Progenitor cell of endocrine pancreas (in vitro differentiated cells): ENCODE measurements around the gene ZNF865. TPM values are rescaled to one million over a fixed set of nuclear protein-coding genes. Genes with fewer than 3 reads are reported as not detected.

Experiments used
- DNase-seq: peaks from one replicate; pipeline ENCODE4 v3.0.0; 2021; ENCODE audit warnings: low spot score; ENCODE audit not compliant: unreplicated experiment
- H3K27ac Mint-ChIP-seq: 2 replicates; pipeline ENCODE4 v1.8.0; 2021; ENCODE audit warnings: mild to moderate bottlenecking, moderate library complexity, mixed read lengths
- H3K27me3 Mint-ChIP-seq: 2 replicates; pipeline ENCODE4 v1.8.0; 2021; ENCODE audit warnings: mixed read lengths
- H3K36me3 Mint-ChIP-seq: 2 replicates; pipeline ENCODE4 v1.8.0; 2022; ENCODE audit warnings: mixed read lengths; ENCODE audit not compliant: insufficient read depth
- H3K4me1 Mint-ChIP-seq: 2 replicates; pipeline ENCODE4 v1.8.0; 2021; ENCODE audit warnings: low read depth, mixed read lengths
- H3K4me3 Mint-ChIP-seq: 2 replicates; pipeline ENCODE4 v1.8.0; 2021; ENCODE audit warnings: low read depth, mild to moderate bottlenecking, moderate library complexity, mixed read lengths
- H3K9me3 Mint-ChIP-seq: 2 replicates; pipeline ENCODE4 v1.8.0; 2021; ENCODE audit warnings: low read depth, mixed read lengths
- CTCF ChIP-seq: fragments of 200-600 bp; sonication (generic); IDR thresholded peaks from one replicate; pipeline ENCODE4 v1.5.0; 2021; ENCODE audit warnings: antibody characterized with exemption, mild to moderate bottlenecking; ENCODE audit not compliant: unreplicated experiment
- total RNA-seq: library from RNA; stranded (reverse); gene quantifications from 2 replicates; pipeline ENCODE4 v1.2.1, GENCODE V29; 2021

Gene ZNF865
- total RNA-seq, 1 donor from 2014 or later: 19.9 TPM

GRCh38 chr19:55642153-55643002, 36.9 kb downstream of the ZNF865 start:
- Mint-ChIP-seq H3K9me3 (no peaks in the 10 kb centered on the region), H3K4me1 (peaks cover 29% of the 10 kb centered on the region), H3K27me3 (no peaks in the 10 kb centered on the region), H3K27ac (peak overlapping the region; percentile 93), H3K36me3 (peaks cover 6% of the 10 kb centered on the region), H3K4me3 (peak overlapping the region; percentile 88)
- TF ChIP-seq CTCF: no peak
- no peak for DNase-seq

DNA sequence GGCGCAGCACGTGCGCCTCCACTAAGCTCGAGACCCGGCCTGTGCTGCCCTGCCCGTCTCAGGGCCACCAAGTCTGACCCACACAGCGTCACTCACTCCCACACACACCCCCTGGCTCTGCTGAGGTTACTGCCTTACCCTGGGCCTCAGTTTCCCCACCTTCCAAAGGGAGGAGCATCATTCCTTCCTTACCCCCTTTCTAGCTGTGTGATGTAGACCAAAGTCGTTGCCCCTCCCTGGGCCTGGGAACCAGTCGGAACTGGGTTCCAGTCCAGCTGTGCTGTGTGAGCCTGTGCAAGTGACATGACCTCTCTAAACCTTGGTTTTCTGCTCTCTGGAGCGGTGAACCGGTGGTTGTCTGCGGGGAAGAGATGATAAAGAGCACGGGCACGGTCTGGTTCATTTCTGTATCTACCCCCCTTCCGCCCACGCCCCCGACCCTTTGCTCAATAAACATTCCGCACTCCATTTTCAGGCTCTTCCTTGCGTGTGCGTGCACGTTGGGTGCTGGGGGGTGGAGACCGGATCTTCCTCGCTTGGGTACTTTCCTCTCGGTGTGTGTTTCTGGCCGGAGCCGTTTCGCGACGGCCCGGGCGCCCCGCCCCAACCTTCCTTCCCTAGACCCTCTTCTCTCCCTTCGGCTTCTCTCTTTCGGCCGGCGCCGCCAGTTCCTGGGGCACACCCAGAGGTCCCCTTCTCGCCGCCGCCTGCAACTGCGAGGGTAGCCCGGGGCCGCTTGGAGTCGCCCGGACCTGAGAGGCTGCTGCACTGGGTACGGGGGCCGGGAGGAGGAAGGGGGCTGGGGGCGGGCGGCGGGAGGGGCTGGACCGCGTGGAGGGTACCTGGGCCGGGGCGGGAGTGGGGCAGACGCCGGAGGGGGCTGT, 37.8 kb downstream of the ZNF865 start, which contains the start of gene ZNF581:
Gene ZNF581, plus strand, starts transcription at position 647 of the 884 bp plus-strand sequence. CDS start 923 bp downstream, outside the sequence.
- H3K27me3 Mint-ChIP-seq: no peaks in the 10 kb centered on the region
- peaks cover 5% of the 10 kb centered on the region for H3K36me3 Mint-ChIP-seq
- DNase-seq: peak; percentile 39
- peak within 1 kb of the TSS; percentile 96 for H3K27ac Mint-ChIP-seq
- H3K4me3 Mint-ChIP-seq: peak within 1 kb of the TSS; percentile 85
- H3K4me1 Mint-ChIP-seq: peaks cover 30% of the 10 kb centered on the region
- TF ChIP-seq CTCF: no peak
- H3K9me3 Mint-ChIP-seq: no peaks in the 10 kb centered on the region

DNA sequence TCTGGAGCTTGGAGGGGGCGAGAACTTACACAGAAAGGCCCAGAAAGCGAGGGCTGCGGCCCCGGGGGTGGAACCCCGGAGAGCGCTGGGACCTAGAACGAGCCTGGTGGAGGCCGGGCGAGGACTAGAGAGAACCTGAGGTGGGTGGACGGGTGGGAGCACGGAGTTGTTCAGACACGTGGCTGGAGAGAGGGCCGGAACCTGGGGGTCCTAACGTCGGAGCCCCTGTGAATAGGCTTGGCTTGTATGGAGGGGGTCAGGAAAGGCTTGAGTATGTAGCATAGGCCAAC, 38.4 kb downstream of the ZNF865 start:
- Mint-ChIP-seq H3K4me3 (peak overlapping the region; percentile 85), H3K27me3 (no peaks in the 10 kb centered on the region), H3K9me3 (no peaks in the 10 kb centered on the region), H3K36me3 (peaks cover 5% of the 10 kb centered on the region), H3K4me1 (peaks cover 31% of the 10 kb centered on the region), H3K27ac (peak overlapping the region; percentile 96)
- DNase-seq: no peak
- TF ChIP-seq CTCF: no peak

DNA sequence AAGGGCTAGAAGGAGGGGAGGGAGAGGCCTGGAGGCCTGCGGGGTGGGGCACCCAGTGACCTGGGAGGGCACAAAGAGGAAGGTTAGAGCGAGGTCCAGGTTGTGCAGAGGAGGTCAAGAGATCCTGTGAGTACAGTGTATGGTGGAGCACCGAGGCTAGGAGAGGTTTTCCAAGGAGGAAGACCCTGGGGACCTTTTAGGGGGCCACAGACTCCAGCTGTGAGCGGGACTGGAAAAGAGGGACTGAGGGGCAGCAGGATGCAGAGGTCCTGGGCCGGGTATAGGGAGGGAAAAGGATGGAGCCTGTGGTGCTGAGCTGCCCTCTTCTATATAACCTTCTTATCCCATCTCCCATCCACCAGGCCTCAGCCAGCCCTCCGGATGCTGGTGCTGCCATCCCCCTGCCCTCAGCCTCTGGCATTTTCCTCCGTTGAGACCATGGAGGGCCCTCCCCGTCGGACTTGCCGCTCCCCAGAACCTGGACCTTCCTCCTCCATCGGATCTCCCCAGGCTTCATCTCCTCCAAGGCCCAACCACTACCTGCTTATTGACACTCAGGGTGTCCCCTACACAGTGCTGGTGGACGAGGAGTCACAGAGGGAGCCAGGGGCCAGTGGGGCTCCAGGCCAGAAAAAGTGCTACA, 38.9 kb downstream of the ZNF865 start:
- Mint-ChIP-seq H3K27ac (peak overlapping the region; percentile 96), H3K36me3 (peaks cover 3% of the 10 kb centered on the region), H3K4me1 (peaks cover 32% of the 10 kb centered on the region), H3K27me3 (no peaks in the 10 kb centered on the region), H3K9me3 (no peaks in the 10 kb centered on the region), H3K4me3 (peak overlapping the region; percentile 85)
- TF ChIP-seq CTCF: no peak
- DNase-seq: no peak
